Gastroesophageal sphincter (tissue), 4 donors: Measurements from ENCODE around the gene CRELD2. TPM values are rescaled to one million over a fixed set of nuclear protein-coding genes. Genes with fewer than 3 reads are reported as not detected.

Experiments
- ATAC-seq: fragments of 150-250 bp; one replicate; pipeline ENCODE4 v1.9.1; 2016; ENCODE audit warnings: mild to moderate bottlenecking, moderate library complexity
- H3K27ac ChIP-seq, 4 donors: fragments of 200-600 bp; sonication (generic) in 3 of 4; 1 replicate in 3 of 4; 2 replicates in 1 of 4; pipeline ENCODE4 v1.5.1; 2016 to 2019
- H3K27me3 ChIP-seq: fragments of 200-600 bp; sonication (generic); one replicate; pipeline ENCODE4 v1.5.1; 2019
- H3K36me3 ChIP-seq, 2 donors: fragments of 200-600 bp; sonication (generic); one replicate each; pipeline ENCODE4 v1.5.1; 2019; ENCODE audit warnings: control low read depth in 1 of 2
- H3K4me1 ChIP-seq, 3 donors: fragments of 200-600 bp; sonication (generic); 1 replicate in 2 of 3; 2 replicates in 1 of 3; pipeline ENCODE4 v1.5.1; 2016 to 2019; ENCODE audit warnings: control low read depth in 2 of 3
- H3K4me3 ChIP-seq, 2 donors: fragments of 200-600 bp; sonication (generic); one replicate each; pipeline ENCODE4 v1.5.1; 2019; ENCODE audit warnings: mild to moderate bottlenecking in 1 of 2, moderate library complexity in 1 of 2
- H3K9me3 ChIP-seq, 3 donors: fragments of 200-600 bp; sonication (generic); one replicate each; pipeline ENCODE4 v1.5.1; 2017 to 2019; ENCODE audit warnings: control low read depth in 2 of 3
- EP300 ChIP-seq: sonication (generic); formaldehyde crosslinking; IDR thresholded peaks from one replicate; pipeline ENCODE4 v1.6.1; 2017; ENCODE audit warnings: antibody characterized with exemption, mild to moderate bottlenecking
- POLR2A ChIP-seq, 2 donors: fragments of 450-650 bp; IDR thresholded peaks; one replicate each; pipeline ENCODE4 v1.6.1; 2017; ENCODE audit warnings: antibody characterized with exemption in 2 of 2, mild to moderate bottlenecking in 2 of 2, moderate library complexity in 1 of 2
- POLR2AphosphoS5 ChIP-seq: sonication (generic); formaldehyde crosslinking; IDR thresholded peaks from one replicate; pipeline ENCODE4 v1.6.1; 2017; ENCODE audit warnings: antibody characterized with exemption
- WGBS, 2 donors: methylation state at CpG; one replicate each; pipeline ENCODE4 v1.1.5; 2018; ENCODE audit warnings: low coverage in 1 of 2; 5-methylcytosine and 5-hydroxymethylcytosine counted together
- total RNA-seq, 4 donors: library from RNA; depleted of rRNA; stranded (reverse); fragments of >200 nt; gene quantifications; one replicate each; pipeline ENCODE4 v1.1.0, GENCODE V29; 2016
- TF ChIP-seq, protein P1 (sequence below), 4 experiments: fragments of 200-600 bp in 2 of 4; fragments of 450-650 bp in 2 of 4; sonication (generic) in 1 of 4; IDR thresholded peaks; one replicate each; pipeline ENCODE4 v1.5.1; 2017 to 2019; ENCODE audit warnings: antibody characterized with exemption in 4 of 4, mild to moderate bottlenecking in 2 of 4, moderate library complexity in 2 of 4

The CRELD2 gene
- total RNA-seq, 4 donors from 2014 or later: 21.9 to 36.2 (median 30.9) TPM

DNA sequence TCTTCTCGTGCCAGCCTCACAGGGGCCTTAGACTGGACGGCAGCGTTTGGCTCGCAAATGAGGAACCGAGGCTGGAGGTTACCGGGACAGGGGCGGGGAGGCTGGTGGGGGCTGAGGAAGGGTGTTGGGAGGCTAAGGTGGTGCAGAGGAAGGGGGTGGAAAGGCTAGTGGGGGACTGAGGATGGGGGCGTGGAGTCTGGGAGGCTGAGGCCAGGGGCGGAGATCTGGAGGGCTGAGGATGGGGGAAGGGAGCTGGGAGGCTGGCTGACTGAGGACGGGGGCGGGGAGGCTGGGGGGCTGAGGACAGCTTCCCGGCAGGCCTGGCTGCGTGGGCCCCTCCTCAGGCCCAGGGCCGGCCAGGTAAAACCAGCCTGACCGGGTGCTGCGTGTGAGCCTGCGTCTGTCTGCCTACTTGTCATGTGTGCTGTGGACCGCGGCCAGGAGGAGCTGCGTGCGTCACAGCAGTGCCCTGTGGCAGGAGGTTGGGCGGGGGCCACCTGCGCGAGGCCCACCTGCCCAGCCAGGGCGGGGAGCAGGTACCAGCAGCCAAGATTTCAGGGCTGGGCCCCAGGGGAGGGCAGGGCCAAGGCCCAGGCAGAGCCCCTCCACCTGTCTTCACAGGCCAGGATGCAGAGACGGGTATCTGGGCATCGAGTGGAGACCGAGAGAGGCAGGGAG is 32.7 kb downstream of the CRELD2 start:
- peak overlapping the region in 1 of 4 donors; percentile 70 for H3K27ac ChIP-seq
- H3K36me3 ChIP-seq: no peaks in the 10 kb centered on the region
- H3K27me3 ChIP-seq: no peaks in the 10 kb centered on the region
- H3K4me1 ChIP-seq: peaks cover 0 to 39% (median 19%) of the 10 kb centered on the region in 3 donors
- ATAC-seq: no peak
- no peak overlapping the region for H3K4me3 ChIP-seq
- WGBS, 2 donors: 30% methylated on average over 2 of the region's 28 CpGs; no CpG with 5 or more reads in 1 of the 2 donors
- H3K9me3 ChIP-seq: no peaks in the 10 kb centered on the region
- TF ChIP-seq POLR2AphosphoS5 (no peak), POLR2A (IDR thresholded peaks at IDR 0.05) (no peak), EP300 (no peak)
- TF ChIP-seq, protein P1, sequence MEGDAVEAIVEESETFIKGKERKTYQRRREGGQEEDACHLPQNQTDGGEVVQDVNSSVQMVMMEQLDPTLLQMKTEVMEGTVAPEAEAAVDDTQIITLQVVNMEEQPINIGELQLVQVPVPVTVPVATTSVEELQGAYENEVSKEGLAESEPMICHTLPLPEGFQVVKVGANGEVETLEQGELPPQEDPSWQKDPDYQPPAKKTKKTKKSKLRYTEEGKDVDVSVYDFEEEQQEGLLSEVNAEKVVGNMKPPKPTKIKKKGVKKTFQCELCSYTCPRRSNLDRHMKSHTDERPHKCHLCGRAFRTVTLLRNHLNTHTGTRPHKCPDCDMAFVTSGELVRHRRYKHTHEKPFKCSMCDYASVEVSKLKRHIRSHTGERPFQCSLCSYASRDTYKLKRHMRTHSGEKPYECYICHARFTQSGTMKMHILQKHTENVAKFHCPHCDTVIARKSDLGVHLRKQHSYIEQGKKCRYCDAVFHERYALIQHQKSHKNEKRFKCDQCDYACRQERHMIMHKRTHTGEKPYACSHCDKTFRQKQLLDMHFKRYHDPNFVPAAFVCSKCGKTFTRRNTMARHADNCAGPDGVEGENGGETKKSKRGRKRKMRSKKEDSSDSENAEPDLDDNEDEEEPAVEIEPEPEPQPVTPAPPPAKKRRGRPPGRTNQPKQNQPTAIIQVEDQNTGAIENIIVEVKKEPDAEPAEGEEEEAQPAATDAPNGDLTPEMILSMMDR (IDR thresholded peaks at IDR 0.05): no peak

GRCh38 chr22:49951678-49951985 is 33.2 kb downstream of the CRELD2 start:
- TF ChIP-seq POLR2A (IDR thresholded peaks at IDR 0.05): no peak
- TF ChIP-seq, protein P1 (IDR thresholded peaks at IDR 0.05): no peak
- no peak for TF ChIP-seq EP300
- TF ChIP-seq POLR2AphosphoS5: no peak
- H3K4me1 ChIP-seq: peaks cover 0 to 39% (median 19%) of the 10 kb centered on the region in 3 donors
- H3K27ac ChIP-seq: peak overlapping the region in 2 of 4 donors; percentile 10 to 70
- no CpG with 5 or more reads among the region's 4 CpGs for WGBS, 2 donors
- no peak overlapping the region for H3K4me3 ChIP-seq
- no peaks in the 10 kb centered on the region for H3K27me3 ChIP-seq
- no peaks in the 10 kb centered on the region for H3K9me3 ChIP-seq
- H3K36me3 ChIP-seq: no peaks in the 10 kb centered on the region
- ATAC-seq: no peak

- Histone ChIP-seq H3K27me3 (no peaks in the 10 kb centered on the region), H3K4me1 (peaks cover 0 to 39% (median 19%) of the 10 kb centered on the region in 3 donors), H3K4me3 (no peak overlapping the region), H3K27ac (peak overlapping the region in 2 of 4 donors; percentile 10 to 70), H3K9me3 (no peaks in the 10 kb centered on the region), H3K36me3 (no peaks in the 10 kb centered on the region)
- no CpG with 5 or more reads among the region's 24 CpGs for WGBS, 2 donors
- TF ChIP-seq, protein P1 (IDR thresholded peaks at IDR 0.05): no peak
- no peak for TF ChIP-seq POLR2AphosphoS5
- no peak for TF ChIP-seq EP300
- TF ChIP-seq POLR2A (IDR thresholded peaks at IDR 0.05): no peak
- peak; percentile 10 for ATAC-seq
Observed at GRCh38 chr22:49951986-49952896, 33.8 kb downstream of the CRELD2 start.

DNA sequence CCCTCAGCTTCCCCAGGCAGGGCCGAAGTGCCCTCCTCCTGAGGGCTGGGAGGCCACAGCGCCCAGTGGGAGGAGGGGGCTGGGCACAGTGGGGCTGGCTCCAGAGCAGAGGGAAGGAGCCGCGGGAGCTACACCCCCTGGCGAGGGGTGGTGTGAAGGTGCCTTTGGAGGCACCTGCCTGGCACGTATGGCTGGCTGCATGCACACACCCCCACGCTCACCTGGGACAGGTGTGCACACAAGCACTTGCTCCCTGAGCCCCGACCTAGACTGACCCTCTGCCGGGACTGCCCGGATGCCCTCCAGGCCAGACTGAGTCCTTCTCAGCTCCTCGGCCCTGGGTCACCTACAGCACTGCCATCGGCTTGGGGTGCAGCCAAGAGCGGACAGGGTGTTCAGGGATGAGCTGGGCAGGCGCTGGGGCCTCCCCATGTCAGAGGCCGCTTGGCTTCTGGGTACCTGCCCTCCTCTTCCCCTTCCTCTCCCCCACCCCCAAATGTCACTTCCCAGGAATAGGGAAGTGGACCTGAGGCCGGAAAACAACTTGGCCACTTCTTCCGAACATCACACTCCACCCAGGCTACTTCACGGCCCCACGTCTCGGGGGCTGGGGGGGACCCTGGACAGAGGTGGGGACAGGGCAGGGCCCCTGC is 34.7 kb downstream of the CRELD2 start:
- H3K4me1 ChIP-seq: peaks cover 0 to 39% (median 19%) of the 10 kb centered on the region in 3 donors
- H3K9me3 ChIP-seq: no peaks in the 10 kb centered on the region
- TF ChIP-seq EP300 (no peak), POLR2AphosphoS5 (no peak)
- no peaks in the 10 kb centered on the region for H3K27me3 ChIP-seq
- H3K4me3 ChIP-seq: no peak overlapping the region
- WGBS, 2 donors: 60 to 93% methylated on average over 3 to 5 of the region's 20 CpGs
- no peaks in the 10 kb centered on the region for H3K36me3 ChIP-seq
- H3K27ac ChIP-seq: peak overlapping the region in 3 of 4 donors; percentile 58 to 61 (median 59)
- ATAC-seq: no peak

GRCh38 chr22:49953680-49954344 is 35.4 kb downstream of the CRELD2 start:
- no peak for ATAC-seq
- Histone ChIP-seq H3K9me3 (no peaks in the 10 kb centered on the region), H3K36me3 (no peaks in the 10 kb centered on the region), H3K27ac (peak overlapping the region in 3 of 4 donors; percentile 58 to 61 (median 59)), H3K27me3 (no peaks in the 10 kb centered on the region), H3K4me3 (no peak overlapping the region), H3K4me1 (peaks cover 0 to 39% (median 19%) of the 10 kb centered on the region in 3 donors)
- WGBS, 2 donors: 90% methylated on average over 2 of the region's 18 CpGs; no CpG with 5 or more reads in 1 of the 2 donors
- TF ChIP-seq POLR2A (IDR thresholded peaks at IDR 0.05): no peak
- TF ChIP-seq POLR2AphosphoS5: no peak
- no peak for TF ChIP-seq EP300
- TF ChIP-seq, protein P1 (IDR thresholded peaks at IDR 0.05): no peak
